Peyer's patch (tissue), 4 donors: ENCODE results near the gene C17orf67.

Experiments used
- CTCF ChIP-seq, 6 experiments: fragments of 450-650 bp in 4 of 6; fragments of 200-600 bp in 2 of 6; sonication (generic) in 1 of 6; IDR thresholded peaks; one replicate each; pipeline ENCODE4 v1.5.1; 2017 to 2019; ENCODE audit warnings: antibody characterized with exemption in 6 of 6, mild to moderate bottlenecking in 3 of 6, moderate library complexity in 1 of 6
- POLR2A ChIP-seq, 2 donors: fragments of 450-650 bp; IDR thresholded peaks; one replicate each; pipeline ENCODE4 v1.5.1; 2017; ENCODE audit warnings: antibody characterized with exemption in 2 of 2, mild to moderate bottlenecking in 2 of 2, moderate library complexity in 2 of 2

- TF ChIP-seq CTCF (IDR thresholded peaks at IDR 0.05) (no peak), POLR2A (IDR thresholded peaks at IDR 0.05) (no peak)
Measured at GRCh38 chr17:56809106-56809819, 24.5 kb downstream of the C17orf67 start.
